HEK293T (cell line): Measurements from ENCODE around the gene NPHP4.

Experiments used
- CTBP1 ChIP-seq: fragments of 450-650 bp; IDR thresholded peaks from 2 replicates; pipeline ENCODE4 v1.6.1; 2016; ENCODE audit warnings: borderline replicate concordance
- ELF4 ChIP-seq: fragments of 450-650 bp; IDR thresholded peaks from 2 replicates; pipeline ENCODE4 v1.6.1; 2017; ENCODE audit warnings: antibody characterized with exemption
- FOXA1 ChIP-seq: fragments of 450-650 bp; IDR thresholded peaks from 2 replicates; pipeline ENCODE4 v1.6.1; 2016; ENCODE audit warnings: mild to moderate bottlenecking
- FOXM1 ChIP-seq: fragments of 450-650 bp; IDR thresholded peaks from 2 replicates; pipeline ENCODE4 v1.6.1; 2017; ENCODE audit warnings: mild to moderate bottlenecking, borderline replicate concordance
- LEF1 ChIP-seq: fragments of 450-650 bp; IDR thresholded peaks from 2 replicates; pipeline ENCODE4 v1.6.1; 2017; ENCODE audit warnings: mild to moderate bottlenecking, borderline replicate concordance
- NFRKB ChIP-seq: fragments of 450-650 bp; IDR thresholded peaks from 2 replicates; pipeline ENCODE4 v1.6.1; 2016; ENCODE audit warnings: mild to moderate bottlenecking, moderate library complexity
- PKNOX1 ChIP-seq: fragments of 450-650 bp; IDR thresholded peaks from 2 replicates; pipeline ENCODE4 v1.6.1; 2016
- SP1 ChIP-seq: fragments of 450-650 bp; IDR thresholded peaks from 2 replicates; pipeline ENCODE4 v1.6.1; 2017
- SUZ12 ChIP-seq: fragments of 450-650 bp; IDR thresholded peaks from 2 replicates; pipeline ENCODE4 v1.6.1; 2016; ENCODE audit warnings: mild to moderate bottlenecking
- TARDBP ChIP-seq: fragments of 450-650 bp; IDR thresholded peaks from 2 replicates; pipeline ENCODE4 v1.6.1; 2016

GRCh38 chr1:5981009-5981380, 11.2 kb downstream of the NPHP4 start:
- TF ChIP-seq SP1 (no peak), LEF1 (no peak), TARDBP (no peak), FOXM1 (no peak), CTBP1 (no peak), SUZ12 (no peak), PKNOX1 (no peak), ELF4 (no peak), FOXA1 (no peak), NFRKB (no peak)
